GM21390 (cell line): Measurements from ENCODE around the gene S1PR3.

Experiments
- ATAC-seq: cut with Tn5 transposase; IDR thresholded peaks from one replicate; pipeline ENCODE4 v1.9.1; 2021; ENCODE audit not compliant: unreplicated experiment

Gene S1PR3

DNA sequence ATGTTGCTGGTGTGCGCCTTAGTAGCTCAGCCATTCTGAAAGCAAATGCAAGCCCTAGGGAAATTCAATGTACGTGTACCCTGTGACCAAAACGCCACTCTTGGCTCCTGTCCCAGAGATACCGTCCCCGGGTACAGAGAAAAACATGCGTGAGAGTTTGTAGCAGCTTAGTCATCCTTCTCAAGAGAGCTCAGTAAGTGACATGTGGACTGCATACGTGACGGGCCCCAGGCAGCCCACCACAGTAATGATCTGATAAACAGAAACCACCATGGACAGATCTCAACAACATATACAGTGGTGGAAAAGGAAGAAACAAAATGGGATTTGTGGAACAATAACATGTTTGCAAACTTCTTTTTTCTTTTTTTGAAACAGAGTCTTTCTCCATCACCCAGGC, 45.1 kb downstream of the S1PR3 start:
- no peak for ATAC-seq

DNA sequence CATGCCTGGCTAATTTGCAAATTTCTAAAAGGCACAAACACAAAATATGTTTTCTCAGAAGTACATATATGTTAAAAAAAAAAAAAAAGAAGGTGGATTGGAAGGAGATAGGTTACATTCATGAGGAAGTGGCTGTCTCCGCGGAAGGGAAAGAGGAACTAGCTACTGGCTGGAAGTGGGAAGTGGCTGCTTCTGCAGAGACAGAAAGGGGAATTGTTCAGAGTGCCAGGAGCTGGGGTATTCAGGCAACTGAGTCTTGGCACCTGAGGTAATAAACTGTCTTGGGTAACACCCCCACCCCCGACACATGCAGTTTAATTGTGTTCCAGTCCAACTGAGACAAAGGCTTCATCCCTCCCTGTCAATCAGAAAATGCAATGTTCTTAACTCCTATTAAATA, 45.6 kb downstream of the S1PR3 start:
- ATAC-seq, result no peak

DNA sequence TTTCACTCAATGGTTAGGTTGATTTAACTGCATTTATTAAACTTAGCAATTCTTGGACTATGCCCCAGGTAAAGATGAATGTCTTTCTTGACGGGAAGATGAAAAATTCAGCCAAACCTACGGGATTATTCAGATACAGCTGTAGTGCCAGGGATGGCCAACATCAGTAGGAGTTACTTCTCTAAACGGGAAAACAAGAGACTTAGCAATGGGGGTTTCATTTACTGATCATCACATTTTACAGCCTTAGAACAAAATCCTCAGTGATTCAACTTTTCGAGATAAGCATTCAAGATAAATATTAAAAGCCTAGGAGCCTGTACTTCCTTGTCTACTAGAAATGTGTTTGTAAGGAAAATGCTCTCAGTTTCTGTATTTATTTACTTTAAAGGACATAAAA, 46.1 kb downstream of the S1PR3 start:
- no peak for ATAC-seq

DNA sequence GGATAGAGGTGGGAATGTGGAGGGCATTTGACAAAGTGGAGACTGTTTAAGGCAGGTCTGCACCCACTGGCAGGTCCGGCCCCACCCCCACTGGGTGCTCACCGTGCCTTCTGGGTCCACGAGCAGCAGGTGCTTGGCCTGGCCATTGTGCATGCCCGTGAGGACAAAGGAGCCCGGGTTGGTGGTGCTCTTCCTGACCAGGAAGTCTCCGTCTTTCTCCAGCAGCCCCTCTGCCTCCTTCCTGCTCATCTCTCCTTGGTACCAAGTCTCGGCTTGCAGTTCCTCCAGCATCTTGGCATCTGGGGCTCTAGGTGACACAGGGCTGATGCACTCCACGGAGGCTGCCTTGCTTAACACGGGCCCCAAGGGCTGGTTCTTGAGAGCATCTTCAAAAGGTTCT, 46.6 kb downstream of the S1PR3 start:
- no peak for ATAC-seq

DNA sequence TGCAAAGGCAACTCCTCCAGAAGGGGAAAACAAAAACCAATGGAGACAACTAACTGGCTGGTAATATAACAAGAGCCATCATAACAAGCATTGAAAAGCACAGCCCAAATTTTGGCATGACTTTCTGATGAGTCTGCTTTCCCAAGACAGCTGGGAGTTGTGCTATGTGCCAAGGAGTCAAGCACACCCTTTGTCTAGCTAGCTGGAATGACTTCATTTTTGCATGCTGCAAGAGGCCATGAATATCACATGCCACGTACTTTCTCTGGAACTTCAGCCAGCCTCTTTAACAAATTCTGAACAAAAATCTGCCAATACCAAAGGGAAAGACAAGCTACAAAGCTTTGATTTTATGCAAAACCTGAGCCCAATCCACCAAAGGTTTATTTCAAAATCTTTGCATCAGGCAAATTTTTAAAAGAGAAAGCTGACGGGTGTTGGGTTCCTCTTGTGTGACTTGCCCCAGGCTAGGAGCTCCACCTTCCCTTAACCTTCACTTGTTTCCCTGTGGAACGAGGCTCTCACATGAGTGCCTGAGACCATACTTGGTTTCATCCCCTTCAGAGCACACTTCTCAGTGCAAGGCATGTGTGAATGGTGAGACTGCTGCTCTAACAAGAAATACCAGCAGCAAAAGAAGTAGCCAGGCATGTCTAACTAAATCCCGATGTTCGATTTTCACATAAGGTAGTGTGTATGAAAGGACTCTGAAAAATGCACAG, 47.3 kb downstream of the S1PR3 start:
- no peak for ATAC-seq

DNA sequence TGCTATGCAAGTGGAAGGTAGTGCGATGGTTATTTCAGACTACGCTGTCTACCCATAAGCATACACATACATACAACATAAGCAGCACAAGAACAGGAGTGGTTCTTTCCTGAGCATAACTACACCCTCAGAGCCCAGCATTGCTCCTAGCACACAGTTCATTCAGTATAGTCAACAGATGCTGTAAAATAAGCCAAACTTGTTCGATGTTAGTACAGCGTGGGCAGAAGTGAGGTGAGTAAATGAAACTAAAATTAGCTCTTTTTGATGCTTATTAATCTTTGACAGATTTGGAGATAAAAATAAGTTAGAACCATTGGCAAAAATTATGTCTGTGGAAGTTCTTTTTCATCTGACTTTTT, 47.8 kb downstream of the S1PR3 start:
- no peak for ATAC-seq

DNA sequence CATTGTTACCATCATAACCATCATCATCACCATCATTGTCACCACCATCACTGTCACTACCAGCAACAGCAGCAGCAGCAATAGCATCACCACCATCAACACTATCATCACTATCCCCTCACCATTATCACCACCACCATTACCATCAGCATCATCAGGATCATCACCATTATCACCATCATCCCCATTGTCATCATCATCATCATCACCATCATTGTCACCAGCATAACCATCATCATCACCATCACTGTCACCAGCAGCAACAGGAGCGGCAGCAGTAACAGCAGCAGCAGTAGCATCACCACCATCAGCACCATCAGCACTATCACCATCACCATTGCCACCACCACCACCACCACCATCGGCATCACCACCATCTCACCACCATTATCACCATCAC, 48.4 kb downstream of the S1PR3 start:
- no peak for ATAC-seq

DNA sequence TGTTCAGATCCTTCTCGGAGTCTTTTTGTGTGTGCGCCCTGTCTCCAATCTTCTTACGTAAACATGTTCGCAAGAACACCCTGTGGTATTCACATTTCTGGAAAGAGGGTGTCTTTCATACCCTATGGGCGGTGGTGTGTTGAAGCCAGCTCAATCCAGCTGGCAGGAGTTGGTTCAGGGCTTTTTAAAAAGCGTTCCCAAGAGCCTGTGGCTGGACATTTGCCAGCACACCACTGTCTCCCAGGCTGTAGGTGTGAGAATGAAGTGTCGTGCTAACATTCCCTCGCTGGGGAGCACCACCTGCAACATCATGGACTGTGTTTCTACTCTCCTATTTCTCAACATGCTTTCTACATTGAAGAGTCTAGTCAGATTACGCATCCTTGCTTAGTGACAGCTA, 51.7 kb downstream of the S1PR3 start:
- ATAC-seq, result no peak

DNA sequence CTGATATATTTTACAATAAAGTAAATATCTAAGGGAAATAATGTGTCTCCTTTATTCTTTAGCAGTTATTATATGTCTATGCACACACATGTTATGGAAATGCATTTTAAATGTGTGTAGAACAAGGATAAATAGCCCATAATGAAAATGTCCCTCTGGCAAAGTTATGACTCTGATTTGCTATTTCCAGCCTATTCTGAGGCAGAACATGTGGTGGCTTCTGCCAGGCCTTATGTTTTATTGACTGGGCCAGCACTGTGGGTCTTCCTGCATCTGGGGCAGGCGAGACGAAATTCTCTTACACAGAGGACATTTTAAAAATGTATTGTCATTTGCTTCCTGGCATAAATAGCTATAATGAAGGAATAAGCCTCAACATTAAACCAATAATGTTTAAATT, 52.8 kb downstream of the S1PR3 start:
- ATAC-seq, result no peak

DNA sequence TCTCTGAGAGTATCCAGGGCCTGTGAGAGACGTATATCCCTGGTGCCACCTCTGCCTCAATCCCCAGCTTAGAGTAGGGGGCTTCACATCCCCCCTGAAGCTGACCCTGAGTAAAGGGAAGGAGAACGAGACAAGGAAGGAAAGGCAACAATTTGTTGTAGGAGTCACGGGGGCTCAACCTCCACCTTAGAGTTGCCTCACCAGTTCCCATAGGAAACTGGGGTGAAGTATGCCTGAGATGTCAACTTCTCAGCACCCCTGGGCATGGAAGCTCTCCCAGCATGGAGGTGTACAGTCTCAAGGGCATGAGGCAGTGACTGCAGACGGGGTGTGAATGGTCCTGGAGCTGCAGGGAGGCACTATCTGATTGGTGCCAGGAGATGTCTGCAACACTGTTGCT, 53.6 kb downstream of the S1PR3 start:
- no peak for ATAC-seq

DNA sequence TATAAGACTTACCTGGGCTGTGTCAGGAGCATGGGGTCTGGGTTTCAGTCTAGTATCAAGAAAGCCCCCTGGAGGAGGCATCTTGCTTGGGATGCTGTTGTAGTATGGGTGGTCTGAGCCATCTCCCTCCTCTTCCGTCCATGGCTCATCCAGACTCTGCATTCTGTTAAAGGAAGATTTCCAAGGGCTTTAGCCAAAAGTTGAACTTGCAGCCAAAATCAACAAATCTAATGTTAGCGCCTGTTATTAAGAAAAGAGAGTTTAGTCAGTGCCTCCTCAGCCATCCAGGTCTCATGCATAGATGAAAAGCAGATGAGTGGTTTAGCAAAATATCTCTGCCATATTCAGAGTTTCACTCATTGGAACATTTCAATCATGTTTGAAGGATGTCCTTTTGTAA, 55.6 kb downstream of the S1PR3 start:
- no peak for ATAC-seq

DNA sequence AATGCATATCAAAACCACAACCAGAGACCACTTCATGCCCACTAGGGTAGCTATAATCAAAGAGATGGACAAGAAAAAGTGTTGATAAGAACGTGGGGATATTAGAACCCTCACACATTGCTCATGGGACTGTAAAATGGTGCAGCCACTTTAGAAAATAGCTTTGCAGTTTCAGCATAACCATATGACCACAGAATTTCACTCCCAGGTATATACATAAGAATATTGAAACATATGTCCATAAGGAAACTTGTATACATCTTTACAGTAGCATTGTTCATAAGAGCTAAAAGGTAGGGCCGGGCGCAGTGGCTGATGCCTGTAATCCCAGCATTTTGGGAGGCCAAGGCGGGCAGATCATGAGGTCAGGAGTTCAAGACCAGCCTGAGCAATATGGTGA, 56.4 kb downstream of the S1PR3 start:
- ATAC-seq, result no peak

DNA sequence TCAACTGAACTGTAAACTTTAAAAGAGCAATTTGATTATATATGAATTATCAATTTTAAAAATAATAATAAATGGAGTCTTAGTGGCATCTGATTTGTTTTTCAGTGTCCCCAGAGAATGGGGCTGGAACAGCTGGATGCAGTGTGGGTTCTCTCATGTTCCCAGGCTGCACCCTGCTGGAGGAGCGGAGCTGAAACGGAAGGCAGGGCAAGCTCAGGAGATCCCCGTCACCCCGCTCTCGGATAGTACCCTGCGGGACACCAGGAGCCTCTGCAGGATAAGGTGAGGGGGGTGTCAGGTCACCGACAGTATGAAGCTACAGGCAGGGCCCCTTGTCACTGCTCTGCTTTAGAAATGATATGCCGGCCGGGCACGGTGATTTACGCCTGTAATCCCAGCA, 57.3 kb downstream of the S1PR3 start:
- ATAC-seq, result no peak

DNA sequence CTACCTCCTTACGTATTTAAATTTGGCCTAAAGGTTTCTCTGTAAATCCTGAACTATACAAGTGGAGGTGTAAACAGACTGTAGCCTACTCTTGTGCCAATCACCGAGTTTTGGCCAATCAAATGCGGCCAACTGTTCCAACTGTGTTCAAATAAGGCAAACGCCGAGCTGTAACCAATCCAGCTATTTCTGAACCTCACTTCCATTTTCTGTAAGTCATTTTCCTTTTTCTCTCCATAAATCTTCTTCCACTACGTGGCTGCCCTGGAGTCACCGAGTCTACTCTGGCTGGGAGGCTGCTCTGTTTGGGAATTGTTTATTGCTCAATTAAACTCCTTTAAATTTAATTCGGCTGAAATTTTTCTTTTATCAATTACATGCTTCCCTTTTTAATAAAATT, 58.4 kb downstream of the S1PR3 start:
- no peak for ATAC-seq

DNA sequence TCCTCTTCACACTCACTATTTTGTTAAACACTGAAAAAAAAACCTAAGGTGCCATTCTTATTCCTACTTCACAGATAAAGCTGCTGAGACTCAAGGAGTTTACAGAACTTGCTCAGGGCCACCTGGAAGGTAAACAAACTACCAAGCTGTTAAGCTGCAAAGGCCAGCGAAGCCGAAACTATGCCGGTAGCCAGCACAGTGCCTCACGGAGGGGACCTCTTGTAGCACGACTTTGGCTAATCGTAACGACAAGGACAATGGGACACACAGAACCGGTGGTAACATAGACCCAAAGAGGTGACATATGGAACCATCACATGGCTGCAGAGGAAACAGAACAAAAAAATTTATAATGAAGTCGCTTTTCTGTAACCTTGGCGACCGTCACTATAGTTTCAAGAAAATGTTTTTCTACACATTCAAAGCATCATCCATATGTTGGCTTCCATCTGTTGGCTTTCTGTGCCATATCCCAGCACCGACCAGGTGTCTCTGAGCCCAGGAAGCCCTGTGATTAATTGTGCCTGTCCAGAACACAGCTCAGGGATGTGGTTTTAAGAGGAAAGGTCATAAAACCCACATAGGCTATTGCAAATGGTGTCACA, 60.3 kb downstream of the S1PR3 start:
- ATAC-seq, result no peak

DNA sequence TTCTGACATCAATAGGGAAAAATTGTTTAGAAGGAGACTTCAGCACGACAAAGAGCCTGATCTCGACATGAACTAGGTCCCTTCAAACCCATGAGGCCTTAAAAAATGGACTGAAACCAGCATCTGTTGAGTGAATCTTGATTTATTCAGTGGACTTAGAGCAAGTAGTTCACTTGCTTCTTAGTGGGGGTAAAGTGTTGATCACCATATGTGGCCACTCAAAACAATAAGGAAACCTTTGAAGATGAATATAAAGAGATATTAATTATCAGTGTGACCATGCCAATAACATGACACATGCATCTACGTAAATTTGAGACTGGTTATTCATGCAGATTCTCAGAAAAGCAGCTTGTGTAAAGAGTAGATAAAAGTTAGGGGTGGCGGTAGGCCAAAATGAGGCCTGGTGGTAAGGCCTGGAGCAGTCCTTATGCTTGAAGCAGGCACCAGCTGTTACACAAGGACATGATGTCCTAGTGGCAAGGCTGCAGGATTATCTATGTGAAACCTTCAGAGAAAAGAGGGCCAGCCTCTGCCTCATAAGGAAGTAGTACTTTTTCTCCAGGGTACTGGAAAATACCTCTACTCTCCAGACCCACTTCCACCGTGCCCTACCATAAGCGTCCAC, 61.3 kb downstream of the S1PR3 start:
- ATAC-seq, result no peak

DNA sequence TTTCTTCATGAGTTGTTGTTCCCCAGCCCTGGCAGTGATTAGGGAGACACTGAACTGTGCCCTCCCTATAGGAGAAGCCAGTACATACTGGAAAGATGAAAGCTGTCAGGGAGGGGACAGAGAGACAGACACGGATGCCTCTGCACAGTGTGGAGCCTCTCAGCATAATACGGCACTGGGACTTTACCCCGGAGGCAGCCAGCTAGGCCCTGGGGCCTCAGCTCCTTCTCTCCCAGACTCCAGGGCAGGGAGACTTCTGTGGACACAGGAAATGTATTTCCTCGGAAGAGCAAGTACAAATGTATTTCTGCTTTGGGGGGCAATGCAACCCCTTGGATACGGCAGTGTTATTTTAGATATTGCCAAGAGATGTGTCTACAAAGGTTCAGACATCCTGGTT, 62.0 kb downstream of the S1PR3 start:
- ATAC-seq, result no peak
